ENCODE data around the gene SH3PXD2A.

SH3PXD2A gene

DNA sequence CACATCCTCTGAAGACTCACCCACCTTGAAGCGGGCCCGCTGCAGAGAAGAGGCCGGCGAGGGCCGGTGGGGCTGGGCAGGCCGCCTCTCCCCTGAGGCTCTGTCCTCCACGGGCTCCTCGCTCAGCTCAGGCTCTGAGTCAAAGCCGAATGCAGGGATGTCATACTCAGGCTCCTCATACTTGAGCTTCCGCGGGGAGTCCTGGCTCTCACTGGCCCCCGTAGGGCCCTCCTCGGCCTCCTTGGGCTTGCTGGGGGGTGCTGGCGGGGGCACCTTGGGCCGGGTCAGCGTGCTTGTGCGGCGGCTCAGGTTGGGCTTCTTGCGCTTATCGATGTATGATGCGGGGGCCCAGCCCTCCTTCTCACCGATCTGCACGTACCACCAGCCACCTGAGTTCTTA lies 252.0 kb downstream of the SH3PXD2A start:
- DNase-seq (ENCODE audit: low read depth in 2 of 2), result no peak

DNA sequence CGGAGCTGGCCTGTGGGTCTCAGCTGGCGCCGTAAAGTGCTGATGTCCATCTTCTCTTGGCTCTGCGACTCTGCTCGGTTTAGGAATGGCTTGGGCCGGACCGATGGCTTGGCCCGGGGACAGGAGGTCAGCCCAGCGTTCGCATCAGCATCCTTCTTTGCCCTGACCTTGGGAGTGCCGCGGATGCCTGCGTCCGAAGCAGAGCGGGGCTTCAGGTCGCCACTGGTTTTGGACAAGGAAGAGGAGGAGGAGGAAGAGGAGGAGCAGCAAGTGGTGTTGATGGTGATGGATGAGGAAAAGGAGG lies 252.6 kb downstream of the SH3PXD2A start:
- no peak for DNase-seq (ENCODE audit: low read depth in 2 of 2)

DNA sequence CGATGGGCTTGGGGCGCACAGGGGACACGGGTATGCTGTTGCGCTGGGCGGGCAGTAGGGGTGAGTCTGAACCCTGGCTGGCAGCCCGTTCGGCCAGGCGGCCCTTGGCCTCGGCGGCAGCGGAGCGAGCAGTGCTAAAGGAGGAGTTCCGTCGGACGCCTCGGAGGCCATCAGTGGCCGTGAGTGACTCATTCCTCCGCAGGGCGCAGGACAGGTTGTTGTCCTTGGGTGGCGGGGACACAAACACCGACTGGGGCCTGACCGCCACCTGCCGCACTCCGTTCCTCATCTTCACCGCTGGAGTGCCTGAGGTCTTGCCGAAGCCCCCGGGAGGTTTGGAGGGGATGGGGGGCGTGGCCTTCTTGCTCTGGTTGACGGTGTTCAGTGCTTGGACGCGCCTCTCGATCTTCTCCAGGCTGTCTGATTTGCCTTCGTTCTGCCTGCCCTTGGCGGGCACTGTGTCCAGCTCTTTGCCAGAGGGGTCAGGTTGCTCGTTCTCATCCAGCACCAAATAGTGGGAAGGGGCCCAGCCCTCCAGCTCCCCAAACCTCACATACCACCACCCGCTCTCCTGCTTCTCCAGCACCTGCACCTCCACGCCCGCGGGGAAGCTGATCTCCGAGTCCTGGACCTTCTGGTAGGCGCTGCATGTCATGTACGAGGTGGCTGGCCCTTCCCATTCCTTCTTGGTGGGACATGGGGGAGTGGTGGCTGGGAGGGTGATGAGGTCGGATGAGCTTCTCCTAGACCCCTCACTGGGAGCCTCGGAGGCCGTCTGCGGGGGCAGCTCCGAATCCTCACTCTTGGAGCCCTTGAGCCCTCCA lies 253.1 kb downstream of the SH3PXD2A start:
- no peak for DNase-seq (ENCODE audit: low read depth in 2 of 2)

DNA sequence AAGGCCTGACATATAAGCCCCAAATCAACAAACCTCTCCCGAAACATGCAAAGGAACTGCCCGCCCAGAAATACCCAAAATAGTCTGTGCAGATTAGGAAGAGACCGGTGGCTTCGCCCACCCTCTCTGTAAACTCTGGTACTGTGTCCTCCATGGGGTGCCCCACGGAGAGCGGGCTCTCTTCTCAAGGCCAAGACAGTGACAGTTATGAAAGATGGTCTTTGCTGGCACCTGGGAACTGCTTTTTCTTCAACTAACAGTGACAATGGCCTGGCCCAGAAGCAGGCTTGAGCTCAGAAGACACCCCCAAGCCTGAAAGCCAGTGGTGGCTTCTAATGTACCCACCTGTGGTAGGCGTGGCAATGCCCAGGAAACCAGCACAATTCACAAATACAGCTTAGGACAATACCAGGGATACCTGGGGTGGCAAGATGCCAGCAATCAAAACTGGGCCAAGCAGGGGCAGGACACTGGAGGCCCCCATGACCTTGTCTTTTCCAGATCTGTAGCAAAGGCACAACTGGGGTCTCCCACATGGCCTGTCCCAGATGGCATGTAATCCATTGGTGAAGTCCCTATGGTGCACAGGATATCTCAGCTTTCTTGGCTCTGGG lies 254.3 kb downstream of the SH3PXD2A start:
- no peak for DNase-seq (ENCODE audit: low read depth in 2 of 2)

DNA sequence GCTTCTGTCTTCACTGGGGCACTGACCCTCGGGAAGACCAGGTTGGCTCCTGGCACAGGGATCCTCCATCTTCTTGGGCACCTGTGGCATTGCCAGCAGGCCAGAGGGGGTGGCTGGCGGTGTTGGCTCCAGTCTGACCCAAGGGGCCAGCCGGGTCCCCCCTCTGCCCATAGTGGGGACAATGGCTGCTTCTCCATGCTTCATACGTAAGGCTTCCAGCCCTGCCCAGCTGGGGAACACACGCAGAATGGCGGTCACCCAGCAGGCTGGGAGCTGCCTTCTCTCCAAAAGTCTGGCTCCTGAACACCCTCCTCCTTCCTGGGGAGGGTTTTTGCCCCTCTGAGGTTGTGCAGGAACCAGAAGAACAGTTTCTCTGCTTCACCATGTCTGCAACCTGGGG lies 255.1 kb downstream of the SH3PXD2A start:
- DNase-seq (ENCODE audit: low read depth in 2 of 2), result no peak

DNA sequence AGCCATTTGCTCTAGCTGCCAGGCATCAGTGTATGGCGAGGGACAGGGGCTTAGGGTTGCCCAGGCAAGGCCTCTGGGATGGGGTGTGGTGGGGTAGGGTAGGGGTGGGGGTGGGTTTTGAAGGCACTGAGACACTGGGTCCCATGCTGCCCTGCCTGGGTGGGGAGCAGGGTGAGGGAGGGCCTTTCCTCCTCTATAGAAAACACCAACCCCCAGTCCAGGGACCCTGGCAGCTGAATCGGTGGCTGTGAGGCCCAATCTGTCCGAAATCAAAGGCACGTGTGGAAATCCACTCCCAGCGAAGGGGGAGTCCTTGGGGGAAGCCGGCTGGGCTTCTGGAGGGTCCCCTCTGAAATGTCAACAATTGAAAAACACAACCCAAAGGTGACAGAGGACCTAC lies 255.5 kb downstream of the SH3PXD2A start:
- no peak for DNase-seq (ENCODE audit: low read depth in 2 of 2)

DNA sequence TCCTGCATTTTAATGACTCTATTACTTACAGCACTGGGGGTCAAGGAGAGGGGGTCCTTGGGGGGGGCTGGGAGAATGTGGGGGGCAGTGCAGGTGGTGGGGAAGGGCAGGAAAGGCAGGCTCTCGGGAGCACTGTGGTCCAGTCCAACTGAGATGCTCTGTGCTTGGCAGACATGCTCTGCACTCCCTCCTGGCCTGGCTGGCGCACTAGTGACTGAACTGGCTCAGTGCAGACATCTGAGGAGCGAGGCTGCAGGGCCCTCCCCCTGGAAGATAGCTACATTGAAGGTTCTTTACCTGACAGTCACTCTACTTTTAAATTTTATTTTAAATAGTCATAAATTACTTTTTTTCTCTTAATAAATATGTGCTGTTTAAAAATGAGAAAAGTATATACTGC lies 256.2 kb downstream of the SH3PXD2A start:
- DNase-seq (ENCODE audit: low read depth in 2 of 2), result no peak

DNA sequence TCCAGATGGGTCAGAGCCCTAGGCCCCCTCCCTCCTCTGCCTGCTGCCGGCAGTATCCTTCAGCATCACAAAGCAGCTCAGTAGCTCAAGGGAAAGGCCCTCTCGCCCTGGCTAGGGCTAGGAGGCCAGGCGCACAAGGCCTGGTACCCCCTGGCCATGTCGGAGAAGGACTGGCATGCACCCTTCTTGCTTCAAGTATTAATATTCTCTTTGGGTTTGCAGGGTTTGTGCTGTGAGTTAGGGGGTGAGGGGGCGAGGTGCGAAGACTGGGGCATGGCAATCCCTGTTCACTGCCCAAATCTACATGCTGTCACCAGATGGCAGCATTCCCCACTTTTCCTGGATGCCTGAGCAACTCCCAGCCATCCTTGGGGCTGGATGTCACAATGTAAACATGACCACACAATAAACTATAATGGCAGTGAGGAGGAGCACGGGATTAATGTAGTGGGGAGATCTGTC lies 256.7 kb downstream of the SH3PXD2A start:
- DNase-seq (ENCODE audit: low read depth in 2 of 2), result peak in 1 of 2 donors; percentile 4

DNA sequence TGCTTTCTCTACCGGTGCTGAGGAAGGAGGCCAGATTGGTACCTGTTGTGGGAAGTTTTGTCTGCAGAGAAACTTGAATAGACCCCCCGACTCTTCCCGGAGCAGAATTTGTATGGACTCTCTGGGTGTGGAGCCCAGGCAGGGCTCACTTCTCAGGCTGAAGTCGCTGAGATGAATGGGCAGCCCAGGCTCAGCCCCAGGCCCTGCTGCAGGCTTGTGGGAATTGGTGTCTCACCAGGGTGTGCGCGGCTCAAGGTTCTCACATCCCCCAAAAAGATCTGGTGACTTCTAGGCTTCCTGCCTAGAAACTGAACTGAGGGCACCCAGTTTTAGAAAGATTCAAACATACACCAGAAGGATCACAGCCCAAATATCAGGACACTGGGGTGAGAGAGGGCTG lies 258.4 kb downstream of the SH3PXD2A start:
- DNase-seq (ENCODE audit: low read depth in 2 of 2), result no peak

DNA sequence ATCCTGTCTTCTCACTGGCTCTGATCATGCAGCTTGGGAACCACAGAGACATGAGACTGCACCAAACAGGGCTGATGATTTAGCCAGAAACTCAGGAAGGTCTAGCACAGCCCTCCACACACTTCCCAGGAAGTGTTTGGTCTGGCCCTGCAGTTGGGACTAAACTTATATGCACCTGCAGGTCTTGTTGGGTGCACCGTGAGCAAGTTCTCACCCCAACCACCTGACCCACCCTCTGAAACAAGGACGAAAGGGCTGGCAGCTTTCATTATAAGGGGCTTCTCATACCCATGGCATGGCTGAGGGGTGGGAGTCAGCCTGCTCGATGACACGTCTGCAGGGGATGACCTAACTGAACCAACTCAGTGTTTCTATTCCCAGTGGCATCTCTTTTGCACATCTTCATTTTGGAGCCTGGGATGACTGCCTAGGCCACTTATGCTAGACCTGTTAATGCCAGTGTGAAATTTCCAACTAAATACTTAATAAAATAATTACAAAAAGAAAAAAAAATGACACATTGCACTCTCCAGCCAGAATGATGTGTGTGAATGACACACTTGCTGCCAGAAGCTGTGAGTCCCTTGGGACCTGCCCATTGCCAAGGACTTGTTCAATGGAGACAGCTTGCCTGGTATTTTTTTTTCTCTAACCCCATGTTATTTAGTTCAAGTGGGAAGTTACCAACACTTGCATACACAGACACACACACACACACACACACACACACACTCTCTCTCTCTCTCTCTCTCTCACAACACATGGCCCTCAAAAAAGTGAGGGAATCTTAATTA lies 259.2 kb downstream of the SH3PXD2A start:
- DNase-seq (ENCODE audit: low read depth in 2 of 2), result no peak

DNA sequence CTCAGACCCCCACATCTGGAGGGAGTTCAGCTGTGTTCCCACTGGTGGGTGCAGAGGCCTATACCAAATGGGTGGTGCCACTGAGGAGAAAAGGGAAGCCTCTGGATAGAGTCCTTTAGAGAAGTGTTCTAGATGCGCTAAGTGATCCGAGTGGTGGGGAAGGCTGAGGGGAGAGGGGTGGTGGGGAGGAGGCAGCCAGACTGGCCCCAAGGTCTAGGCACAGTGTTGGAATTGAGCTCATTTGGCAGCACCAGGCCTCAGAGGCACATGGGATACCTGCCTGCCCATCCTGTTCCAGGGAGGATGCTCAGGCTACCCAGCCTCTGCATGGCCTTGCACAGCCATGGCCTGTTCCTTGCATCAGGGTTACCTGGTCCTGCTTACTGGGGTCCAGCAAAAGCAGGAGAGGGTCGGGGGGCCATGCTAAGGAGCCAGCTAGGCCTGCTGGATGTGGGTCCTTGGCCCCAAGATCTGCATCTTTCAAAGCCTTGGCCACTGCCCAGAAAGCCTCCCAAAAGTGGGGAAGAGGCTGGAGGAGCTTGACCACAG lies 262.3 kb downstream of the SH3PXD2A start:
- DNase-seq (ENCODE audit: low read depth in 2 of 2), result no peak

DNA sequence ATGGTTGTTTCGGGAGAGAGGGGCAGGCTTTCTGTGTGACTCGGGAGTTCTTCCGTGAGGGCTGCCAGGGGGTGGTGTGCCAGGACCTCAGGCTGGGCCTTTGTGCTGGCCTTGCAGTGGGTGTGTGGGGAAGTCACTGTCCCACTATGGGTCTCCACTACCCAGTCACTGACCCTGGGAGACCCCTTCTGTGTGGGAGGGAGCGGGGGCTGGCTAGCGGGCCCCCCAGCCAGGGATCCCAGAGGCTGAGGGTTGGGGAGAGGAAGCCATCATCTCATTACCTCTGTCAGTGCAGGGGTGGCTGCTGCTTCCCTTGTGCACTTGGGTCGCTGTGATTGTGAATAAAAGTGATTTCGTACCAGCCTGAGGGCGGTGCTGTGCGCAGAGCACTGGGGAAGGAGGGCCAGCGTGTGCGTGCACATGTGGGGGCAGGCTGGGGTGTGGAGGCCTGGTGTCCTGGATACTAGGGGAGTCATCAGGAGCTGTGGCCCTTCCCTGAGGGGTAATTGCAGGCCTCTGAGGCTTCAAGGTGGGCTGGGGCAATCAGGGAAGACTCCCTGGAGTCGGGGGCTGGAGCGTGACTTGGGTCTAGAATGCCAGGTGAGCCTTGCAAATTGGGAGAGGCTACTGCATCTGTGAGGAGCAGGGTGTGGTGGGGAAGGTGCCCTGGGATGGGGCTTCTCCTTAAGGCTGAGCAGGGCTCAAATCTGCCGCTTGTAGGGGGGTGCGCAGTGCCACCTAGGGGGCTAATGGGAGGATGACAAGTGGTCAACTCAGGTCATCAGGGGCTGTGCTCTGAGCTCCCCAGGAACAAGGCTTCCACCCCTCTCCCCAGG lies 263.0 kb downstream of the SH3PXD2A start:
- DNase-seq (ENCODE audit: low read depth in 2 of 2), result peak; percentile 21 to 22

DNA sequence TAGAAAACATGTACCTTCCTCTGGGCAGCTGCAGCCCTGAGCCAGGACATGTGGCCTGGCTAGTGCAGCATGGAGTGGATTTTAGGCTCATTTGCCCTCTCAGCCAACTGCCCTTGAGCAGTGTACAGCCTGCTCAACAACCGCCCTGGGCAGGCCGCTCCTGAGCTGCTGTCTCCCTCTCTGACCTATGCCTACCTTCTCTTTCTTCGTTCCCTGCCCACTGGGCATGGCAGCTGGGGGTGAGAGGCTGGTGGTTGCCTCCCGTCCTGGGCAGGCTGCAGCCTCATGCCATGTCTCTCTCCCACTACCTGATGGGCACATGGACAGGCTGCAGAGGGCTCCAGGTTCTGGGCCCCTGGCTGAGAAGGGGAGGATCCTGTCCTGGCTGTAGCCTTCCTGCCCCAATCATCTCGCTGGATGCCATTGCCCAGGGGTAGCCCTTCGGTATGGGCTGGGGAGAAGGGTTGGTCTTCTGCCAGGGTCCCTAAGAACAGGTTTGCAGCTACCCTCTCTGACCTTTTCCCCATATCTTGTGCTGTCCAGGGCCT lies 264.6 kb downstream of the SH3PXD2A start:
- DNase-seq (ENCODE audit: low read depth in 2 of 2), result no peak

DNA sequence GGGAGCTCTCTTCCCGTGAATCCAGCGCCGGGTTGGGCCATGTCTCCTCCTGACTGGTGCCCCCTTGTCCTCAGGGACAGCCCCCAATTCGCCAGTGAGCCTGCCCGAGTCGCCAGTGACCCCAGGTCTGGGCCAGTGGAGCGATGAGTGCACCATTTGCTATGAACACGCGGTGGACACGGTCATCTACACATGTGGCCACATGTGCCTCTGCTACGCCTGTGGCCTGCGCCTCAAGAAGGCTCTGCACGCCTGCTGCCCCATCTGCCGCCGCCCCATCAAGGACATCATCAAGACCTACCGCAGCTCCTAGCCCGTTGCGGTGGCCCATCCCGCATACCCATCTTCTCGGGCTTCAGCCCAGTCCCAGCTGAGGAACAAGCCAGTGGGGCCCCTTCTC lies 265.3 kb downstream of the SH3PXD2A start:
- DNase-seq (ENCODE audit: low read depth in 2 of 2), result no peak

DNA sequence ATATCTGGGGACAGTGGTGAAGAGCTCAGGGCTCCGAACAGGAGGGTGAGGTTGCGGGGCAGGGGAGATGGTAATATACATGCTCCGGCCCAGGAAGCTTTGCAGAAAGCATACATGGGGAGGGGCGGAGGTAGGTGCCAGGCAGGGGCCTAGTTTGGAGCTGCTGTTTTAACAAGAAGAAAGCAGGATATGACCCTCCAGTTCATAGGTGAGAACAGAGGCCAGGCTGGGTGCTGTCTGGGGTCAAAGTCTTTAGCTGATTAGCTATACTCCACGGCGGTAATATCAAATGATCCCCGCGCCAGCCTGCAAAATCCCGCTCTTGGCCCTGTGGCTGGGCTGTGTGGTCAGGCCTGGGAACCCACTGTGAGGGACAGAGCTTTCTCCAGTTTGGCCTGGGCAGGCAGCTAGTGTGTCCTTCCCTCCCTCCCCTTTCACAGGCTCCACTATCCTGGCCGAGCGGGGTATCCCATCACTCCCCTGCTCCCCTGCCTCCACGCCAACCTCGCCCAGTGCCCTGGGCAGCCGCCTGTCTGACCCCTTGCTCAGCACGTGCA lies 266.2 kb downstream of the SH3PXD2A start:
- DNase-seq (ENCODE audit: low read depth in 2 of 2), result no peak

DNA sequence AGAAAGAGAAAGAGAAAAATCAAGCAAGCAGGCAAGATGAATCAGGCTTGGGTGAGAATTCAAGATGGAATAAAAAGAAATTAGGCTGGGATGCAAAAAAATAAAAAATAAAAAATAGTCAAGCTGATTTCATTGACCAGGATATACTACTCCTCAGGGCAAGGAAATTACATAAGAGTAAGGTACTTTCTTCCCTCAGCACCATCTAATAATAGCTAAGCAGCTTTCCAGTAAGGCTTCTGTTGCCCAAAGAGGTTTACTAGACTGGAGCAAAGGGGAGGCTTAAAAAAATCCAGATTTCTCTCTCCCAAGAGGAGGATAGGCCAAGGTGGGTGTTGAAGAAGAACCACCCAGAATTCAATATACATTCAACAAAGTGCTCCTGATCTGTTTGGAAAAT lies 268.3 kb downstream of the SH3PXD2A start:
- DNase-seq (ENCODE audit: low read depth in 2 of 2), result no peak

DNA sequence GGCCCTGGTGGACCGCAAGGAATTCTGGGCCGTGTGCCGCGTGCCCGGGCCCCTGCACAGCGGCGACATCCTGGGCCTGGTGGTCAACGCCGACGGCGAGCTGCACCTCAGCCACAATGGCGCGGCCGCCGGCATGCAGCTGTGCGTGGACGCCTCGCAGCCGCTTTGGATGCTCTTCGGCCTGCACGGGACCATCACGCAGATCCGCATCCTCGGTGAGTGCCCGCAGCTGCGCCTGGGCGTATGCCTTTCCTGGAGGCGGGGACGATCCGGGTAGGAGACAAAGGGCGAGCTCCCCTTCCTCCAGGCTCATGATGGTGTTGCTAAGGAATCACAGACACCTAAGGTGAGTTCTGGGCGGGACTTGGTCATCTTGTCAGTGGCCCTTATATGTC lies 270.4 kb downstream of the SH3PXD2A start:
- DNase-seq (ENCODE audit: low read depth in 2 of 2), result no peak

DNA sequence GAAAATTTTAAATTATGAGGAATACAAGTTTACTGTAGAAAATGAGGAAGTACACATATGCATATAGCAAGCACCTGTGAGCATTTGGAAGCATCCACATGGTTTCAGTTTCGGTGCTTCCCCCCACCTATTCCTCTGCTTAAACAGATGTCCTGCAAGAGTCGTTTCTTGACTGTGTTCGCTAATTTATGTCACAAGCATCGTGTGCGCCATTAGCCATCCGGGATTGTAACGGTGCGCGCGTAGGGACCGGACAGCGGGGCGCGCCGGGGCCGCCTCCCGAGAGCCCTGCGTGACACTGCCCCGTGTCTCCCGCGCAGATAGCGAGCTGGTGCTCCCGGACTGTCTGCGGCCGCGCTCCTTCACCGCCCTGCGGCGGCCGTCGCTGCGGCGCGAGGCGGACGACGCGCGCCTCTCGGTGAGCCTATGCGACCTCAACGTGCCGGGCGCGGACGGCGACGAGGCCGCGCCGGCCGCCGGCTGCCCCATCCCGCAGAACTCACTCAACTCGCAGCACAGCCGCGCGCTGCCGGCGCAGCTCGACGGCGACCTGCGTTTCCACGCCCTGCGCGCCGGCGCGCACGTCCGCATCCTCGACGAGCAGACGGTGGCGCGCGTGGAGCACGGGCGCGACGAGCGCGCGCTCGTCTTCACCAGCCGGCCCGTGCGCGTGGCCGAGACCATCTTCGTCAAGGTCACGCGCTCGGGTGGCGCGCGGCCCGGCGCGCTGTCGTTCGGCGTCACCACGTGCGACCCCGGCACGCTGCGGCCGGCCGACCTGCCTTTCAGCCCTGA lies 271.0 kb downstream of the SH3PXD2A start:
- DNase-seq (ENCODE audit: low read depth in 2 of 2), result peak; percentile 47 to 61

DNA sequence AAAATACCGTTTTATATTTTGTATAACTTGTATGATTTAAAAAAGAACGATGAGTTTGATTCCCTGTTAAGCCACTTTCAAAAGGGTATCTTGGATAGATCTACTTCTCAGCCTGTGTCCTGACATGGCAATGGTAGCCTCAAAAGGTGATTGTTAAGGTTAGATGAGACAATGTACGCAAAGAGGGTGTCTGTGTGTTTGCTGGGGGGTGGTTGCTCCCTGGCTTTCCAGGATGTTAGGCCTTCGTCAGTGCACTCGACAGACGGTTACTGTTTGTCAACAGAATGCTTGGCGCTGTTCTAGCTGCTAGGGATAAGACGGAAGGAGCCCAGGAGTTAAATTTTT lies 271.5 kb downstream of the SH3PXD2A start:
- DNase-seq (ENCODE audit: low read depth in 2 of 2), result no peak
